GM23338 (cell line): Measurements from ENCODE around the gene DOCK7. TPM values are rescaled to one million over a fixed set of nuclear protein-coding genes. Genes with fewer than 3 reads are reported as not detected.

Source experiments
- ATAC-seq: fragments of 200-7000 bp; cut with Tn5 transposase; 3 replicates; pipeline ENCODE4 v1.9.1; 2020
- DNase-seq: peaks from one replicate; pipeline ENCODE4 v3.0.0-alpha.2; 2015; ENCODE audit warnings: low spot score
- H2AFZ ChIP-seq: fragments of 200-600 bp; sonication (generic); 2 replicates; pipeline ENCODE4 v1.8.0; 2016; ENCODE audit warnings: antibody characterized with exemption, mild to moderate bottlenecking, moderate library complexity
- H3F3A ChIP-seq: fragments of 200-600 bp; sonication (generic); replicated peaks from 2 replicates; pipeline ENCODE4 v1.8.0; 2017; ENCODE audit warnings: antibody characterized with exemption, mixed run types, low read depth
- H3K27ac ChIP-seq: fragments of 200-600 bp; sonication (generic); 2 replicates; pipeline ENCODE4 v1.6.1; 2016; ENCODE audit warnings: low read depth
- H3K27me3 ChIP-seq: fragments of 200-600 bp; sonication (generic); 2 replicates; pipeline ENCODE4 v1.8.0; 2016; ENCODE audit warnings: mild to moderate bottlenecking, mixed run types, moderate library complexity; ENCODE audit not compliant: insufficient read depth
- H3K36me3 ChIP-seq: fragments of 200-600 bp; sonication (generic); 2 replicates; pipeline ENCODE4 v1.8.0; 2016; ENCODE audit warnings: mild to moderate bottlenecking; ENCODE audit not compliant: insufficient read depth
- H3K4me1 ChIP-seq: fragments of 200-600 bp; sonication (generic); 2 replicates; pipeline ENCODE4 v1.8.0; 2016; ENCODE audit warnings: mild to moderate bottlenecking, moderate library complexity; ENCODE audit not compliant: insufficient read depth
- H3K4me2 ChIP-seq: fragments of 200-600 bp; sonication (generic); 2 replicates; pipeline ENCODE4 v1.7.1; 2017; ENCODE audit warnings: mixed run types
- H3K4me3 ChIP-seq: fragments of 200-600 bp; sonication (generic); 2 replicates; pipeline ENCODE4 v1.6.1; 2016; ENCODE audit warnings: mixed run types
- H3K79me2 ChIP-seq: fragments of 200-600 bp; sonication (generic); replicated peaks from 2 replicates; pipeline ENCODE4 v1.8.0; 2017; ENCODE audit warnings: mild to moderate bottlenecking; ENCODE audit not compliant: insufficient read depth
- H3K9me2 ChIP-seq: fragments of 200-600 bp; sonication (generic); 2 replicates; pipeline ENCODE4 v1.8.0; 2017; ENCODE audit not compliant: insufficient read depth
- H4K20me1 ChIP-seq: fragments of 200-600 bp; sonication (generic); replicated peaks from 2 replicates; pipeline ENCODE4 v1.8.0; 2017; ENCODE audit warnings: mild to moderate bottlenecking; ENCODE audit not compliant: insufficient read depth
- H3K27ac Mint-ChIP-seq: 2 replicates; pipeline ENCODE4 v1.8.0; 2020; ENCODE audit warnings: inconsistent platforms, mild to moderate bottlenecking, moderate library complexity, mixed read lengths
- H3K27me3 Mint-ChIP-seq: 3 replicates; pipeline ENCODE4 v1.8.0; 2022; ENCODE audit warnings: low read depth, mild to moderate bottlenecking, moderate library complexity, mixed read lengths, inconsistent platforms; ENCODE audit not compliant: insufficient read depth, poor library complexity
- H3K36me3 Mint-ChIP-seq: 3 replicates; pipeline ENCODE4 v1.8.0; 2021; ENCODE audit warnings: low read depth, mild to moderate bottlenecking, inconsistent platforms, moderate library complexity, mixed read lengths
- H3K4me1 Mint-ChIP-seq: 3 replicates; pipeline ENCODE4 v1.8.0; 2020; ENCODE audit warnings: mild to moderate bottlenecking, inconsistent platforms, mixed read lengths
- H3K4me3 Mint-ChIP-seq: 3 replicates; pipeline ENCODE4 v1.8.0; 2021; ENCODE audit warnings: moderate library complexity, mild to moderate bottlenecking, inconsistent platforms, mixed read lengths
- H3K9me3 Mint-ChIP-seq: 3 replicates; pipeline ENCODE4 v1.8.0; 2020; ENCODE audit warnings: moderate library complexity, mild to moderate bottlenecking, inconsistent platforms, mixed read lengths
- CTCF ChIP-seq, 2 experiments: fragments of 200-600 bp in 1 of 2; sonication (generic) in 1 of 2; conservative IDR thresholded peaks; 2 replicates each; pipeline versions ENCODE4 v1.5.1 to v1.6.1; 2016 to 2017; ENCODE audit warnings: antibody characterized with exemption in 2 of 2, low read depth in 2 of 2, mild to moderate bottlenecking in 2 of 2, moderate library complexity in 1 of 2
- JUNB ChIP-seq: IDR thresholded peaks from one replicate; pipeline ENCODE4 v1.6.1; 2016; ENCODE audit warnings: antibody characterized with exemption; ENCODE audit not compliant: unreplicated experiment
- NANOG ChIP-seq: IDR thresholded peaks from 2 replicates; pipeline ENCODE4 v1.6.1; 2016; ENCODE audit warnings: antibody characterized with exemption, borderline replicate concordance
- REST ChIP-seq: IDR thresholded peaks from one replicate; pipeline ENCODE4 v1.6.1; 2018; ENCODE audit warnings: antibody characterized with exemption; ENCODE audit not compliant: unreplicated experiment
- STAT1 ChIP-seq: IDR thresholded peaks from one replicate; pipeline ENCODE4 v1.6.1; 2016; ENCODE audit warnings: antibody characterized with exemption; ENCODE audit not compliant: unreplicated experiment
- ZNF114 ChIP-seq: fragments of 250-450 bp; sonication (Bioruptor Pico); IDR thresholded peaks from 2 replicates; pipeline ENCODE4 v1.5.0; 2020; ENCODE audit warnings: mild to moderate bottlenecking, moderate library complexity
- polyA plus RNA-seq: library from polyadenylated mRNA; unstranded; fragments of >200 nt; fragmentation: Nextera tagmentation; extraction: Ambion mirVana; gene quantifications from 2 replicates; pipeline ENCODE4 v1.2.1, GENCODE V29; 2016
- total RNA-seq: library from RNA; depleted of rRNA; stranded (reverse); fragments of >200 nt; shearing (Covaris generic); gene quantifications from 2 replicates; pipeline ENCODE4 v1.2.3, GENCODE V29; 2014
- TF ChIP-seq, protein P1 (sequence below): fragments of 250-450 bp; sonication (Bioruptor Pico); IDR thresholded peaks from 2 replicates; pipeline ENCODE4 v1.5.0; 2020; ENCODE audit warnings: mild to moderate bottlenecking, moderate library complexity
- TF ChIP-seq, protein P2 (sequence below): IDR thresholded peaks from 2 replicates; pipeline ENCODE4 v1.6.1; 2016; ENCODE audit warnings: antibody characterized with exemption

Gene DOCK7
- total and polyA plus RNA-seq, 2 experiments from 2014 or later: 20.5 to 37.3 TPM

DNA sequence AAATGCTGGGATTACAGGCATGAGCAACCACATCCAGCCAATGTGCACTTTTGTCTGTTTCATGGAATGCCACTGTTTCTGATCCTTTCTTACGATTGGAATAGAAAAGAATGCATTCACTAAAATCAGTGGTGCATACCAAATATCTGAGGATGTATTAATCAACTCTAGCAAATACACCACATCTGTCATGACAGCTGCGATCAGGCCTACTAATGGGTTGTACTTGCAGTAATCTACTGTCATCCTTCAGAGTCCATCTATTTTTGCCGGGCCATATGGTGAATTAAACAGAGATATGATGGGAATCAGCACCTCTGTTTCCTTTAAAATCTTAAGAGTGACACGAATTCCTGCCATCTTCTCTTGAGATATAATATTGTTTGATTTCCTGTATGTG lies 259.8 kb downstream of the DOCK7 start (continued):
- TF ChIP-seq, protein P1, sequence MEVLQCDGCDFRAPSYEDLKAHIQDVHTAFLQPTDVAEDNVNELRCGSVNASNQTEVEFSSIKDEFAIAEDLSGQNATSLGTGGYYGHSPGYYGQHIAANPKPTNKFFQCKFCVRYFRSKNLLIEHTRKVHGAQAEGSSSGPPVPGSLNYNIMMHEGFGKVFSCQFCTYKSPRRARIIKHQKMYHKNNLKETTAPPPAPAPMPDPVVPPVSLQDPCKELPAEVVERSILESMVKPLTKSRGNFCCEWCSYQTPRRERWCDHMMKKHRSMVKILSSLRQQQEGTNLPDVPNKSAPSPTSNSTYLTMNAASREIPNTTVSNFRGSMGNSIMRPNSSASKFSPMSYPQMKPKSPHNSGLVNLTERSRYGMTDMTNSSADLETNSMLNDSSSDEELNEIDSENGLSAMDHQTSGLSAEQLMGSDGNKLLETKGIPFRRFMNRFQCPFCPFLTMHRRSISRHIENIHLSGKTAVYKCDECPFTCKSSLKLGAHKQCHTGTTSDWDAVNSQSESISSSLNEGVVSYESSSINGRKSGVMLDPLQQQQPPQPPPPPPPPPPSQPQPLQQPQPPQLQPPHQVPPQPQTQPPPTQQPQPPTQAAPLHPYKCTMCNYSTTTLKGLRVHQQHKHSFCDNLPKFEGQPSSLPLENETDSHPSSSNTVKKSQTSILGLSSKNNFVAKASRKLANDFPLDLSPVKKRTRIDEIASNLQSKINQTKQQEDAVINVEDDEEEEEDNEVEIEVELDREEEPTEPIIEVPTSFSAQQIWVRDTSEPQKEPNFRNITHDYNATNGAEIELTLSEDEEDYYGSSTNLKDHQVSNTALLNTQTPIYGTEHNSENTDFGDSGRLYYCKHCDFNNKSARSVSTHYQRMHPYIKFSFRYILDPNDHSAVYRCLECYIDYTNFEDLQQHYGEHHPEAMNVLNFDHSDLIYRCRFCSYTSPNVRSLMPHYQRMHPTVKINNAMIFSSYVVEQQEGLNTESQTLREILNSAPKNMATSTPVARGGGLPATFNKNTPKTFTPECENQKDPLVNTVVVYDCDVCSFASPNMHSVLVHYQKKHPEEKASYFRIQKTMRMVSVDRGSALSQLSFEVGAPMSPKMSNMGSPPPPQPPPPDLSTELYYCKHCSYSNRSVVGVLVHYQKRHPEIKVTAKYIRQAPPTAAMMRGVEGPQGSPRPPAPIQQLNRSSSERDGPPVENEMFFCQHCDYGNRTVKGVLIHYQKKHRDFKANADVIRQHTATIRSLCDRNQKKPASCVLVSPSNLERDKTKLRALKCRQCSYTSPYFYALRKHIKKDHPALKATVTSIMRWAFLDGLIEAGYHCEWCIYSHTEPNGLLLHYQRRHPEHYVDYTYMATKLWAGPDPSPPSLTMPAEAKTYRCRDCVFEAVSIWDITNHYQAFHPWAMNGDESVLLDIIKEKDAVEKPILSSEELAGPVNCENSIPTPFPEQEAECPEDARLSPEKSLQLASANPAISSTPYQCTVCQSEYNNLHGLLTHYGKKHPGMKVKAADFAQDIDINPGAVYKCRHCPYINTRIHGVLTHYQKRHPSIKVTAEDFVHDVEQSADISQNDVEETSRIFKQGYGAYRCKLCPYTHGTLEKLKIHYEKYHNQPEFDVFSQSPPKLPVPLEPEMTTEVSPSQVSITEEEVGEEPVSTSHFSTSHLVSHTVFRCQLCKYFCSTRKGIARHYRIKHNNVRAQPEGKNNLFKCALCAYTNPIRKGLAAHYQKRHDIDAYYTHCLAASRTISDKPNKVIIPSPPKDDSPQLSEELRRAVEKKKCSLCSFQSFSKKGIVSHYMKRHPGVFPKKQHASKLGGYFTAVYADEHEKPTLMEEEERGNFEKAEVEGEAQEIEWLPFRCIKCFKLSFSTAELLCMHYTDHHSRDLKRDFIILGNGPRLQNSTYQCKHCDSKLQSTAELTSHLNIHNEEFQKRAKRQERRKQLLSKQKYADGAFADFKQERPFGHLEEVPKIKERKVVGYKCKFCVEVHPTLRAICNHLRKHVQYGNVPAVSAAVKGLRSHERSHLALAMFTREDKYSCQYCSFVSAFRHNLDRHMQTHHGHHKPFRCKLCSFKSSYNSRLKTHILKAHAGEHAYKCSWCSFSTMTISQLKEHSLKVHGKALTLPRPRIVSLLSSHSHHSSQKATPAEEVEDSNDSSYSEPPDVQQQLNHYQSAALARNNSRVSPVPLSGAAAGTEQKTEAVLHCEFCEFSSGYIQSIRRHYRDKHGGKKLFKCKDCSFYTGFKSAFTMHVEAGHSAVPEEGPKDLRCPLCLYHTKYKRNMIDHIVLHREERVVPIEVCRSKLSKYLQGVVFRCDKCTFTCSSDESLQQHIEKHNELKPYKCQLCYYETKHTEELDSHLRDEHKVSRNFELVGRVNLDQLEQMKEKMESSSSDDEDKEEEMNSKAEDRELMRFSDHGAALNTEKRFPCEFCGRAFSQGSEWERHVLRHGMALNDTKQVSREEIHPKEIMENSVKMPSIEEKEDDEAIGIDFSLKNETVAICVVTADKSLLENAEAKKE (CRISPR knock-in tag): no peak

DNA sequence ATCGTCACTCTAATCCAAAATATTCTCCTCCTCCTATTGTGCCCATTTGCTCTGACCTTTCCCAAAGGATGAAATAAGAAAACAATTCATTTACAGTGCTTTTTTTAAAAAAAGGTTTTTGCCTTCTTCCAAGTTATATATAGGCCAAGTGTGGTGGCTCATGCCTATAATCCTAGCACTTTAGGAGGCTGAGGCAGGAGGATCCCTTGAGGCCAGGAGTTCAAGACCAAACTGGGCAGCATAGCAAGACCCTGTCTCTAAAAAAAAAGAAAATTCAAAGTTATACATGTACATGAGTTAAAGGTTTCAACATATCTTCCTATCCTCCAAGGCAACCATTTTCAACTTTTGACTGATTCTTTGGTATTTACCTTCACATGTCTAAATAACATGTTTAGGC lies 261.4 kb downstream of the DOCK7 start:
- DNase-seq (no peak), ATAC-seq (no peak)
- Histone ChIP-seq H3K4me1 (no peaks in the 10 kb centered on the region), H4K20me1 (no peaks in the 10 kb centered on the region), H3K79me2 (no peaks in the 10 kb centered on the region), H3K27me3 (no peaks in the 10 kb centered on the region), H3K9me2 (no peaks in the 10 kb centered on the region; the same call in 1 of the 2 replicates), H3K4me3 (no peak overlapping the region), H3K27ac (no peak overlapping the region), H3K4me2 (no peak overlapping the region), H2AFZ (no peak overlapping the region), H3K36me3 (no peaks in the 10 kb centered on the region), H3F3A (no peaks in the 10 kb centered on the region)
- Mint-ChIP-seq H3K27me3 (no peaks in the 10 kb centered on the region), H3K9me3 (no peaks in the 10 kb centered on the region), H3K36me3 (no peaks in the 10 kb centered on the region), H3K4me3 (no peak overlapping the region), H3K27ac (no peak overlapping the region), H3K4me1 (peaks cover 4% of the 10 kb centered on the region; the same call in 1 of the 3 replicates)
- TF ChIP-seq STAT1: no peak
- TF ChIP-seq, protein P2, sequence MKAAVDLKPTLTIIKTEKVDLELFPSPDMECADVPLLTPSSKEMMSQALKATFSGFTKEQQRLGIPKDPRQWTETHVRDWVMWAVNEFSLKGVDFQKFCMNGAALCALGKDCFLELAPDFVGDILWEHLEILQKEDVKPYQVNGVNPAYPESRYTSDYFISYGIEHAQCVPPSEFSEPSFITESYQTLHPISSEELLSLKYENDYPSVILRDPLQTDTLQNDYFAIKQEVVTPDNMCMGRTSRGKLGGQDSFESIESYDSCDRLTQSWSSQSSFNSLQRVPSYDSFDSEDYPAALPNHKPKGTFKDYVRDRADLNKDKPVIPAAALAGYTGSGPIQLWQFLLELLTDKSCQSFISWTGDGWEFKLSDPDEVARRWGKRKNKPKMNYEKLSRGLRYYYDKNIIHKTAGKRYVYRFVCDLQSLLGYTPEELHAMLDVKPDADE: no peak
- no peak for TF ChIP-seq JUNB
- no peak for TF ChIP-seq REST
- TF ChIP-seq ZNF114 (CRISPR knock-in tag): no peak
- TF ChIP-seq NANOG: no peak
- TF ChIP-seq CTCF (conservative IDR thresholded peaks at IDR 0.05; ENCODE audit: low read depth in 2 of 2): no peak
